Stomach (tissue), 4 donors: ENCODE data around the gene GLRX.

Experiments used
- EP300 ChIP-seq: sonication (generic); formaldehyde crosslinking; IDR thresholded peaks from one replicate; pipeline ENCODE4 v1.6.1; 2017; ENCODE audit warnings: antibody characterized with exemption
- POLR2A ChIP-seq, 4 donors: fragments of 450-650 bp; IDR thresholded peaks; one replicate each; pipeline ENCODE4 v1.6.1; 2016; ENCODE audit warnings: antibody characterized with exemption in 4 of 4, control low read depth in 2 of 4, mild to moderate bottlenecking in 1 of 4, moderate library complexity in 1 of 4
- POLR2AphosphoS5 ChIP-seq, 3 donors: sonication (generic); formaldehyde crosslinking; IDR thresholded peaks; one replicate each; pipeline ENCODE4 v1.6.1; 2016; ENCODE audit warnings: antibody characterized with exemption in 3 of 3
- TF ChIP-seq, protein P1 (sequence below), 7 experiments: fragments of 450-650 bp in 4 of 7; fragments of 200-600 bp in 3 of 7; sonication (generic) in 3 of 7; IDR thresholded peaks; one replicate each; pipeline ENCODE4 v1.5.1; 2016 to 2019; ENCODE audit warnings: antibody characterized with exemption in 7 of 7, control low read depth in 2 of 7, mild to moderate bottlenecking in 1 of 7

DNA sequence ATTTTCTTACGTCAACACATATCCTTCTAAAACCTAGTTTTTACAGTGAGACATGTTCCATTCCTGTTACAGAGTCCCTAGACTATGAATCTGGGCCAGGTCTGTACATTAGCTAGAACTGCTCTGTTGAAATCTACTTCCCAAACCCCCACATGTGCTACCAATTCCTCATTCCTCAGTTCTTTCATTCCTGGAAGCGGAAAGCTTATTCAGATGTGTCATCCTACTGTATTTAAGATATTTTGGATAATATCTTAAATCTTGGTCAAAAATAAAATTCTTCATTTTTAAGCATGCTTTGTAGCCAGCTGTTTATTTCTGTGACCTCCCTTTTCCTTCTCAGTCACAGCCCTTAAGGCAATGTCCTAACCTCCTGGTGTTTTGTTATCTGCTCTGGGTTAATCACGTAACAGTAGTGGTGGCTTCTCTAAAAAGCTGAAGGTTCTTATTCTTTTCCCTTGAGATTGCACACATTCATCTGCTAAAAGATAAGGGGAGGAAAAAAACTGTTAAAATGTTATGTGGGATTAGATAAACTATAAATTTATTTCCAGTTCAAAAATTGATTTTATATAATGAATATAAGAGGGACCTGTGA is 35.6 kb downstream of the GLRX start:
- no peak for TF ChIP-seq EP300
- no peak for TF ChIP-seq POLR2A (IDR thresholded peaks at IDR 0.05)
- TF ChIP-seq, protein P1, sequence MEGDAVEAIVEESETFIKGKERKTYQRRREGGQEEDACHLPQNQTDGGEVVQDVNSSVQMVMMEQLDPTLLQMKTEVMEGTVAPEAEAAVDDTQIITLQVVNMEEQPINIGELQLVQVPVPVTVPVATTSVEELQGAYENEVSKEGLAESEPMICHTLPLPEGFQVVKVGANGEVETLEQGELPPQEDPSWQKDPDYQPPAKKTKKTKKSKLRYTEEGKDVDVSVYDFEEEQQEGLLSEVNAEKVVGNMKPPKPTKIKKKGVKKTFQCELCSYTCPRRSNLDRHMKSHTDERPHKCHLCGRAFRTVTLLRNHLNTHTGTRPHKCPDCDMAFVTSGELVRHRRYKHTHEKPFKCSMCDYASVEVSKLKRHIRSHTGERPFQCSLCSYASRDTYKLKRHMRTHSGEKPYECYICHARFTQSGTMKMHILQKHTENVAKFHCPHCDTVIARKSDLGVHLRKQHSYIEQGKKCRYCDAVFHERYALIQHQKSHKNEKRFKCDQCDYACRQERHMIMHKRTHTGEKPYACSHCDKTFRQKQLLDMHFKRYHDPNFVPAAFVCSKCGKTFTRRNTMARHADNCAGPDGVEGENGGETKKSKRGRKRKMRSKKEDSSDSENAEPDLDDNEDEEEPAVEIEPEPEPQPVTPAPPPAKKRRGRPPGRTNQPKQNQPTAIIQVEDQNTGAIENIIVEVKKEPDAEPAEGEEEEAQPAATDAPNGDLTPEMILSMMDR (IDR thresholded peaks at IDR 0.05): no peak
- TF ChIP-seq POLR2AphosphoS5 (IDR thresholded peaks at IDR 0.05): no peak
